ENCODE measurements around the gene ZNF488. TPM values are rescaled to one million over a fixed set of nuclear protein-coding genes. Genes with fewer than 3 reads are reported as not detected.
"Not testable (repeated sequence)": the region's sequence is repeated elsewhere in the genome, so short reads cannot be mapped to it uniquely, and the experiment has no call there.

Gene ZNF488
- total RNA-seq: not detected

DNA sequence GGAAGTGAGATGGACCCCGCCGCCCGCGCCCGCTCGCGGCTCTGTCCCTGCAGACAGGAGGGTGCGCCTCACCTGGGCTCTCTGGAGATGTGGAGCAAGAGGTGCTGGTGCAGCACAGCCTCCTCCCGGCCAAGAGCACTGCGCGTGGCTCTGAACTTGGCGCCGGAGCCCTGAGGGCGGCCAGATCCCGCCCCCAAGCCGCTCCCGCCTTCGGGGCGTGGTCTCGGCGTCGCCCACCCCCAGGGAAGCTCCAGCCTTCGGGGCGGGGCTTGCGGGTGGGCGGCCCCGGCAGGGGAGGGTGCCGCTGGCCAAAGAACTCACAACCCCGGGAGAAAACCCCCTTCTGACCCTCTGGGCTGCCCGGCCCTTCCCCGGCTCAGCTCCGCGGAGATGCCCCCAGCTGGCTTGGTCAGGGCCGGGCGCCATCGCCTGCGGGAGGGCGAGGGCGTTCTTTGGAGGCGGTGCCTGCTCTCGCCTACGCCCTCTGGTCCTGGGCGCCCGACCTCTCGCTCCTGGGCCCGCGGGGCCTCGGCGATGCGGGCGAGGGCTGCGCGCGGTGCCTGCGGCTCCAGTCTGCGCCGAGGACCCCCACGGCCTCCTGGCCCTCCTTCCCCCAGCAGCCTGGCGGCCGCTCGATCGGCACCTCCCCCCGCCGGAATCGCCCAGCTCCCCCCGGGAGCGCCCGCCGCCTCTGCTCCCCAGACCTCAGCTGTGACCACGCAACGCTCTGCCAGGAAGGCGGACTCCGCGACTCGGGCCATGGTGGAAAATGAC is at the start of gene ZNF488:
TSS of gene ZNF488 (minus strand) at position 146 of the 774 bp plus-strand sequence. CDS start 15,464 bp downstream, outside the sequence.
- peaks cover 2% of the 10 kb centered on the region for H3K36me3 Mint-ChIP-seq
- H3K27me3 Mint-ChIP-seq: peaks cover 53% of the 10 kb centered on the region
- peaks cover 7% of the 10 kb centered on the region for H3K9me3 Mint-ChIP-seq
- peak within 1 kb of the TSS; percentile 89 for H3K4me3 Mint-ChIP-seq
- no peak within 1 kb of the TSS for H3K27ac Mint-ChIP-seq
- POLR2A ChIA-PET: no interaction called here
- peaks cover 18% of the 10 kb centered on the region for H3K4me1 Mint-ChIP-seq
- peak; percentile 88 for DNase-seq
- peak; percentile 93 for ATAC-seq (ENCODE audit: low read depth)

GRCh38 chr10:47425813-47426419 is 41.8 kb upstream of the ZNF488 start:
- POLR2A ChIA-PET: no interaction called here
- Mint-ChIP-seq H3K27ac (no peak overlapping the region), H3K36me3 (no peaks in the 10 kb centered on the region), H3K27me3 (peaks cover 14% of the 10 kb centered on the region), H3K4me1 (no peaks in the 10 kb centered on the region), H3K4me3 (no peak overlapping the region), H3K9me3 (no peaks in the 10 kb centered on the region)
- DNase-seq (no peak), ATAC-seq (ENCODE audit: low read depth) (no peak)

DNA sequence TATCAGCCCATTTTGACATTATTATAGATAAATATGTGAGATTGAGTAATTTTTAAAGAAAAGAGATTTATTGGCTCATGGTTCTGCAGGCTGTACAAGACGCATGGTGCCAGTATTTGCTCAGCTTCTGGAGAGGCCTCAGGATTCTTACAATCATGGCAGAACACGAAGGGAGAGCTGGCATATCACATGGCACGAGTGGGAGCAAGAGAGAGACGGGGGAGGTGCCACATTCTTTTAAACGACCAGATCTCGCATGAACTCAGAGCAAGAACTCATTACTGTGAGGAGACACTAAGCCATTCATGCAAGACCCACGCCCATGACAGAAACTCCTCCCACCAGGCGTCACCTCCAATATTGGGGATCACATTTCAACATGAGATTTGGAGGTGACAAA is 40.1 kb upstream of the ZNF488 start:
- no peak for ATAC-seq (ENCODE audit: low read depth)
- H3K9me3 Mint-ChIP-seq: no peaks in the 10 kb centered on the region
- POLR2A ChIA-PET: no interaction called here
- H3K27ac Mint-ChIP-seq: no peak overlapping the region
- no peak overlapping the region for H3K4me3 Mint-ChIP-seq
- DNase-seq: no peak
- H3K36me3 Mint-ChIP-seq: no peaks in the 10 kb centered on the region
- peaks cover 7% of the 10 kb centered on the region for H3K27me3 Mint-ChIP-seq
- H3K4me1 Mint-ChIP-seq: no peaks in the 10 kb centered on the region

DNA sequence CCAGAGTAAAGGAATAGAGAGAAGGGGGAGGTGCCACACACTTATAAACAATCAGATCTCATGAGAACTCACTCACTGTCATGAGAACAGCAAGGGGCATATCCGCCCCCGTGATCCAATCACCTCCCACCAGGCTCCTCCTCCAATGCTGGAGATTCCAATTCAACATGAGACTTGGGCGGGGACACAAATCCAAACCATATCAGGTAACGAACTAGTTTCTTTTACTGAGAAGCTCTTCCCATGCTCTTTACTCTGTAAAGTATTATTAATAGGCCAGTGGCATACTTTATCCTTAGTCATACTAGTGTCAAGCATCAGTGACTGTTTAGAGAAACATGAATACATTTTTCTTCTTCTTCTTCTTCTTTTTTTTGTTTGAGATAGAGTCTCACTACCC is 39.4 kb upstream of the ZNF488 start:
- no peak for DNase-seq
- H3K4me1 Mint-ChIP-seq: no peaks in the 10 kb centered on the region
- H3K9me3 Mint-ChIP-seq: no peaks in the 10 kb centered on the region
- no peak for ATAC-seq (ENCODE audit: low read depth)
- no peak overlapping the region for H3K27ac Mint-ChIP-seq
- POLR2A ChIA-PET: no interaction called here
- H3K27me3 Mint-ChIP-seq: peaks cover 3% of the 10 kb centered on the region
- no peak overlapping the region for H3K4me3 Mint-ChIP-seq
- no peaks in the 10 kb centered on the region for H3K36me3 Mint-ChIP-seq

DNA sequence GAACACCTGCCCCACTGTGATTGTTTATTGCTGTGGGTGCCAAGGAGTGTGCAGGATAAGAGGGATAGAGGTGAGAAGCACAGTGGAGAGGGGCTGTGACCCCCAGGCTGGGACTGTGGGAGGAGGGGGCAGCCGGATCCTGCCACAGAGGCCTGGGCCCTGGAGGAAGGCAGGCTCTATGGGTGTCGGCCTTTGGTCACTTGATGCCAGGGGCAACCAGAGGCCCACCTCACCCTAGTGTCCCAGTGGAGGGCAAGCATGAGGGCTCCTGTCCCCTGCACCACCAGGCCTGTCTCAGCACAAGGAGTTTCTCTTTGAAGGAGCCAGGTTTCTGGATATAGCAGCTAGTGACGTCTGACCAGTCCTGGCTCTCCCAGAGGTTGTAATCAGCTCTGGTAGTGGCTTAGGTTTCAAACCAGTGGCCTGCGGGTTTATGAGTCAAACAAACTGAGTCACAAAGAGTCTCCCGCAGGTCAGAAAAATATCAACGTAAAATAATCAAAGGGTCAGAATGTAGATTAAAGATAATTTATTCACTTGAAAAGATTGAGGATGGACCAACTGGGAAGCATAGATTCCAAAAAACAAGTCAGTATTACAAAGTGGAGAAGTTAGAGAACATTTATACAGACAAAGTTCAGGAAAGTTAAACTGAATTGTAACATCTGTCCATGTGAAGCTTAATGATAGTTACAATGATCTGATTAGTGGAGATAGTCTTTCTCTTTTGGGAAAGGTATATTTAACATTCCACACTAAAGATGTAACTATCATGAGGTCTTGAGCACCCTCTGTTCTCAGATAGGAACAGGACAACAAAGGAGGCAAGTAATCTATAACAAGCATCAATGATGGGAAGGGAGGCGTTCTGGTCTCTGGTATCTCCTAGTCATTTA is 37.2 kb upstream of the ZNF488 start:
- POLR2A ChIA-PET: no interaction called here

DNA sequence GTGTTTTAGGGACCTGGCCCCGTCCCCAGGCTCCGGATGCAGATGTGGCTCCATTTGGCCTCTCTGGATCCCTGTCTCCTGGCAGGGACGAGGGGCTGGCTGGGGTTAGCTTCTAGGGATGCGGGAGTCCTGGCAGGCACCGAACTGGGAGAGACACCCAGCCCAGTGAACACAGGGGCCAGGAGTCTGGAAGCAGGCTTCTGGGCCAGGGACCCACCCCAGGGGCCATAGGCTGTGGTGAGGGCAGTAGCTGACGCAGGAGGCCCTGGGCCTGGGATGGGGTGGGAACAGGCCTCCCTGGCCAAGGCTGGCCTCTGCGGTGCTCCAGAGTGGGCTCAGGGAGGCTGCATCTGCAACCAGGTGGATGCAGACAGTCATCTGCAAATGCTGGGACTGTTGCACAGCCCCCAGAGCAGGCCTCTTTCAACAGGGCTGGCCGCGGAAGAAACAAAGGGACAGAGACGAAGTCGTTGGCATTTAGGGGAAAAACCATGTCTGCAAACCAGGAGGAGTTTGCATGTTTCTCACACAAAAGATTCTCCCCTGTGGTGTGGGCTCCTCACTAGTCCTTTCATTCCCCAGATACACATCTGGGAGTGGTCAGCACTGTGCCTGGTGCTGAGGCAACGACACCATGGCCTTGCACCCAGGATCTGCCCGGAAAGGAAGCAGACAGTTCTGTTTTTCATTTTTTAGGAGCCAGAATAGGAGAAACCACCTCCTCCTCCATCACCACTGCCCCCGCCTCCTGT is 36.4 kb upstream of the ZNF488 start:
- Mint-ChIP-seq H3K36me3 (no peaks in the 10 kb centered on the region), H3K9me3 (no peaks in the 10 kb centered on the region), H3K27ac (no peak overlapping the region), H3K27me3 (peaks cover 3% of the 10 kb centered on the region), H3K4me3 (no peak overlapping the region), H3K4me1 (no peaks in the 10 kb centered on the region)
- ATAC-seq (ENCODE audit: low read depth) (no peak), DNase-seq (no peak)
- POLR2A ChIA-PET: no interaction called here

More for the DNA sequence above, 37.2 kb upstream of the ZNF488 start:
- H3K9me3 Mint-ChIP-seq: no peaks in the 10 kb centered on the region
- H3K27ac Mint-ChIP-seq: no peak overlapping the region
- peaks cover 3% of the 10 kb centered on the region for H3K27me3 Mint-ChIP-seq
- H3K36me3 Mint-ChIP-seq: no peaks in the 10 kb centered on the region
- no peak for ATAC-seq (ENCODE audit: low read depth)
- no peak overlapping the region for H3K4me3 Mint-ChIP-seq
- DNase-seq: no peak
- no peaks in the 10 kb centered on the region for H3K4me1 Mint-ChIP-seq

DNA sequence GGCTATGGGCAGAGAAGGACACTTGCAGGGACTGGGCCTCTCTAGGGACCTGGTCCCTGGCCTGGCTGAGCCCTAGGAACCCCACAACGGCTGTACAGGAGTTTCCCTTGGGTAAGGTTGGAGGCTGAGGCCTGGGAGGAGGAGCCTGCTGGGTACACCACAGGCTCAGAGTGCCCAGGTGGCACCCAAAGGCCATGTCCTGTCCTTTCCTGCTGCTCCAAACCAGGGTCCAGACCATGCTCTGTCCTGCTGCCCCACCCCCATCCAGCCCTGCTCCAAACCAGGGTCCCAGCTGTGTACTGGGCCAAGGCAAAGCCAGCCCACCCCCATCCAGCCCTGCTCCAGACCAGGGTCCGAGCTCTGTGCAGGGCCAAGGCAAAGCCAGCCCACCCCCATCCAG is 35.3 kb upstream of the ZNF488 start:
- POLR2A ChIA-PET: no interaction called here
- no peaks in the 10 kb centered on the region for H3K9me3 Mint-ChIP-seq

DNA sequence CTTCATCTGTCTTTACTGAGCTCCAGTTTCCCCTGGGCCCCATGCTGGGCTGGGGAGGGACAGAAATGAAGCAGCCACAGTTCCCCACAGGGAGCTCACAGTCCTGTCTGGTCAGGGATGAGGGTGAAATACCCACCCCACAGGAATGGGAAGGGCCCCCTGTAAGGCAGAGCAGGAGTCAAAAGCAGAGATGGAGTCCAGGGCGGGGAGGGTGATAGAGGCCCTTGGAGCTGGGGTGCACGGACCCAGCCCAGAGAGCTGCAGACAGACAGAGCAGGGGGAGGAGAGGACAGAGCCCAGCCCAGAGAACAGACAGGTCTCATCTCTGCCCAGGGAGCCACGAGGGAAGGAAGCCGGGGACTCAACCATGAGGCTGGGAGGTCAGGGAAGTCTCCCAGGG is 34.9 kb upstream of the ZNF488 start:
- Mint-ChIP-seq H3K36me3 (no peaks in the 10 kb centered on the region), H3K9me3 (no peaks in the 10 kb centered on the region), H3K27ac (no peak overlapping the region), H3K4me3 (no peak overlapping the region), H3K4me1 (no peaks in the 10 kb centered on the region), H3K27me3 (peaks cover 6% of the 10 kb centered on the region)
- POLR2A ChIA-PET: no interaction called here
- ATAC-seq (ENCODE audit: low read depth) (no peak), DNase-seq (no peak)

More for the DNA sequence above, 35.3 kb upstream of the ZNF488 start:
- no peak for DNase-seq
- H3K36me3 Mint-ChIP-seq: no peaks in the 10 kb centered on the region
- peaks cover 6% of the 10 kb centered on the region for H3K27me3 Mint-ChIP-seq
- no peaks in the 10 kb centered on the region for H3K4me1 Mint-ChIP-seq
- no peak overlapping the region for H3K27ac Mint-ChIP-seq
- no peak overlapping the region for H3K4me3 Mint-ChIP-seq
- no peak for ATAC-seq (ENCODE audit: low read depth)

GRCh38 chr10:47418321-47418720 is 34.2 kb upstream of the ZNF488 start:
- POLR2A ChIA-PET: no interaction called here
- H3K4me1 Mint-ChIP-seq: no peaks in the 10 kb centered on the region
- H3K4me3 Mint-ChIP-seq: no peak overlapping the region
- ATAC-seq (ENCODE audit: low read depth) (no peak), DNase-seq (no peak)
- H3K27me3 Mint-ChIP-seq: peaks cover 10% of the 10 kb centered on the region
- H3K27ac Mint-ChIP-seq: no peak overlapping the region
- H3K36me3 Mint-ChIP-seq: no peaks in the 10 kb centered on the region
- no peaks in the 10 kb centered on the region for H3K9me3 Mint-ChIP-seq

DNA sequence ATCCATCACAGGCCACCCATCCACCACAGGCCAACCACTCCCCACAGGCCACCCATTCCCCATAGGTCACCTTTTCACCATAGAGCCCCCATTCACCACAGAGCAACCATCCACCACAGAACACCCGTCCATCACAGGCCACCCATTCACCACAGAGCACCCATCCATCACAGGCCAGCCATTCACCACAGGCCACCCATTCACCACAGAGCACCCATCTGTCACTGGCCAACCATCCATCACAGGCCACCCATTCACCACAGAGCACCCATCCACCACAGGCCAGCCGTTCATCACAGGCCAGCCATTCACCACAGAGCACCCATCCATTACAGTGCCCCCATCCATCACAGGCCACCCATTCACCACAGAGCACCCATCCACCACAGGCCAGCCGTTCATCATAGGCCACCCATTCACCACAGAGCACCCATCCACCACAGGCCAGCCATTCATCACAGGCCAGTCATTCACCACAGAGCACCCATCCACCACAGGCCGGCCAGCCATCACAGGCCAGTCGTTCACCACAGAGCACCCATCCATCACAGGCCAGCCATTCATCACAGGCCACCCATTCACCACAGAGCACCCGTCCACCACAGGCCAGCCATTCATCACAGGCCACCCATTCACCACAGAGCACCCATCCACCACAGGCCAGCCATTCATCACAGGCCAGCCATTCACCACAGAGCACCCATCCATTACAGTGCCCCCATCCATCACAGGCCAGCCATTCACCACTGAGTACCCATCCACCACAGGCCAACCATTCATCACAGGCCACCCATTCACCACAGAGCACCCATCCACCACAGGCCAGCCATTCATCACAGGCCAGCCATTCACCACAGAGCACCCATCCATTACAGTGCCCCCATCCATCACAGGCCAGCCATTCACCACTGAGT is 32.5 kb upstream of the ZNF488 start:
- H3K36me3 Mint-ChIP-seq; H3K27me3 Mint-ChIP-seq; H3K4me1 Mint-ChIP-seq; H3K27ac Mint-ChIP-seq; H3K9me3 Mint-ChIP-seq; H3K4me3 Mint-ChIP-seq; POLR2A ChIA-PET; ATAC-seq (ENCODE audit: low read depth); DNase-seq: not testable (repeated sequence)

- H3K9me3 Mint-ChIP-seq: no peaks in the 10 kb centered on the region
- H3K4me1 Mint-ChIP-seq: no peaks in the 10 kb centered on the region
- no peak for DNase-seq
- ATAC-seq (ENCODE audit: low read depth): no peak
- no peak overlapping the region for H3K27ac Mint-ChIP-seq
- POLR2A ChIA-PET: no interaction called here
- peaks cover 8% of the 10 kb centered on the region for H3K27me3 Mint-ChIP-seq
- no peaks in the 10 kb centered on the region for H3K36me3 Mint-ChIP-seq
- no peak overlapping the region for H3K4me3 Mint-ChIP-seq
Measured at GRCh38 chr10:47415520-47416304, 31.6 kb upstream of the ZNF488 start.

All from activated naive CD8-positive, alpha-beta T cell treated with anti-CD3 and anti-CD28 coated beads, Interleukin-2, amount 10 ng/mL, durations not matched to agents 7 days and 5 days (primary cell).